ENCODE data around the gene SLC25A45.

The SLC25A45 gene

GRCh38 chr11:65422633-65423515 lies 40.4 kb upstream of the SLC25A45 start, which contains the start of gene NEAT1:
TSS of gene NEAT1 (plus strand) at chr11:65422798.
- no peaks in the 10 kb centered on the region for H3K27me3 ChIP-seq (ENCODE audit: insufficient read depth, poor library complexity, severe bottlenecking)
- peak within 1 kb of the TSS; percentile 64 for H3K4me3 ChIP-seq (replicated peaks; ENCODE audit: insufficient read depth, low read length)
- TF ChIP-seq POLR2AphosphoS5 (IDR thresholded peaks at IDR 0.05; ENCODE audit: low read depth) = peak; percentile 99
- peak; percentile 87 for TF ChIP-seq SPI1 (IDR thresholded peaks at IDR 0.05; ENCODE audit: borderline replicate concordance, low read depth)
- peak; percentile 49; the same call in 1 of the 2 replicates for TF ChIP-seq GABPA (IDR thresholded peaks at IDR 0.05; ENCODE audit: low read depth)
- TF ChIP-seq REST (IDR thresholded peaks at IDR 0.05; ENCODE audit: insufficient replicate concordance, low read depth) = peak; percentile 81
- TF ChIP-seq CTCF (IDR thresholded peaks at IDR 0.05; ENCODE audit: insufficient read depth, low read length) = no peak
- peak within 1 kb of the TSS; percentile 100 for H3K27ac ChIP-seq (replicated peaks)
- DNase-seq (ENCODE audit: low read depth in 1 of 2, low spot score in 1 of 2) = peak; percentile 95 to 99

GRCh38 chr11:65421794-65422632 lies 39.6 kb upstream of the SLC25A45 start:
- H3K4me3 ChIP-seq (replicated peaks; ENCODE audit: insufficient read depth, low read length) = peak overlapping the region; percentile 64
- peak overlapping the region; percentile 100 for H3K27ac ChIP-seq (replicated peaks)
- H3K27me3 ChIP-seq (ENCODE audit: insufficient read depth, poor library complexity, severe bottlenecking) = no peaks in the 10 kb centered on the region
- TF ChIP-seq REST (IDR thresholded peaks at IDR 0.05; ENCODE audit: insufficient replicate concordance, low read depth) (peak; percentile 54), CTCF (IDR thresholded peaks at IDR 0.05; ENCODE audit: insufficient read depth, low read length) (no peak), POLR2AphosphoS5 (IDR thresholded peaks at IDR 0.05; ENCODE audit: low read depth) (peak; percentile 46; the same call in 1 of the 2 replicates), SPI1 (IDR thresholded peaks at IDR 0.05; ENCODE audit: borderline replicate concordance, low read depth) (no peak; the same call in 1 of the 2 replicates)
- peak; percentile 96 to 97 for DNase-seq (ENCODE audit: low read depth in 1 of 2, low spot score in 1 of 2)

- peak overlapping the region; percentile 100 for H3K27ac ChIP-seq (replicated peaks)
- DNase-seq (ENCODE audit: low read depth in 1 of 2, low spot score in 1 of 2) = peak; percentile 85 to 94
Observed at GRCh38 chr11:65420979-65421793, 38.7 kb upstream of the SLC25A45 start.

More at GRCh38 chr11:65420979-65421793, 38.7 kb upstream of the SLC25A45 start:
- Histone ChIP-seq H3K4me3 (replicated peaks; ENCODE audit: insufficient read depth, low read length) (peak overlapping the region; percentile 32), H3K27me3 (ENCODE audit: insufficient read depth, poor library complexity, severe bottlenecking) (no peaks in the 10 kb centered on the region)
- TF ChIP-seq POLR2AphosphoS5 (IDR thresholded peaks at IDR 0.05; ENCODE audit: low read depth) (peak; percentile 66; the same call in 1 of the 2 replicates), SPI1 (IDR thresholded peaks at IDR 0.05; ENCODE audit: borderline replicate concordance, low read depth) (no peak), REST (IDR thresholded peaks at IDR 0.05; ENCODE audit: insufficient replicate concordance, low read depth) (peak; percentile 17), GABPA (IDR thresholded peaks at IDR 0.05; ENCODE audit: low read depth) (no peak), CTCF (IDR thresholded peaks at IDR 0.05; ENCODE audit: insufficient read depth, low read length) (no peak)
